Measurements from ENCODE around the gene SNX9.
"Not testable (repeated sequence)": the region's sequence is repeated elsewhere in the genome, so short reads cannot be mapped to it uniquely, and the experiment has no call there.

Gene SNX9

GRCh38 chr6:157892363-157892877, 69.4 kb downstream of the SNX9 start:
- no peak for DNase-seq

- no peak for DNase-seq
Observed at GRCh38 chr6:157893238-157893637, 70.2 kb downstream of the SNX9 start.

- DNase-seq: no peak
Observed at GRCh38 chr6:157895585-157895984, 72.5 kb downstream of the SNX9 start.

- no peak for DNase-seq
Observed at GRCh38 chr6:157896932-157897331, 73.9 kb downstream of the SNX9 start.

GRCh38 chr6:157898169-157898568, 75.1 kb downstream of the SNX9 start:
- no peak for DNase-seq

- no peak for DNase-seq
Observed at GRCh38 chr6:157898640-157899039, 75.6 kb downstream of the SNX9 start.

- not testable (repeated sequence) for DNase-seq
Observed at GRCh38 chr6:157900262-157900661, 77.2 kb downstream of the SNX9 start.

GRCh38 chr6:157900751-157901150, 77.7 kb downstream of the SNX9 start:
- DNase-seq: not testable (repeated sequence)

- DNase-seq: no peak
Observed at GRCh38 chr6:157904999-157905398, 82.0 kb downstream of the SNX9 start.

GRCh38 chr6:157905590-157906342, 82.7 kb downstream of the SNX9 start:
- no peak for DNase-seq

GRCh38 chr6:157906537-157907061, 83.6 kb downstream of the SNX9 start:
- no peak for DNase-seq

GRCh38 chr6:157907651-157908050, 84.6 kb downstream of the SNX9 start:
- no peak for DNase-seq

- no peak for DNase-seq
Observed at GRCh38 chr6:157908369-157909281, 85.6 kb downstream of the SNX9 start.

- no peak for DNase-seq
Observed at GRCh38 chr6:157909282-157909664, 86.2 kb downstream of the SNX9 start.

GRCh38 chr6:157911278-157911677, 88.2 kb downstream of the SNX9 start:
- DNase-seq: no peak

GRCh38 chr6:157911786-157912185, 88.7 kb downstream of the SNX9 start:
- DNase-seq: no peak

- no peak for DNase-seq
Observed at GRCh38 chr6:157912326-157912725, 89.3 kb downstream of the SNX9 start.

- no peak for DNase-seq
Observed at GRCh38 chr6:157921685-157922367, 98.8 kb downstream of the SNX9 start.

GRCh38 chr6:157925771-157926170, 102.7 kb downstream of the SNX9 start:
- DNase-seq: no peak

- no peak for DNase-seq
Observed at GRCh38 chr6:157927011-157927410, 104.0 kb downstream of the SNX9 start.

- no peak for DNase-seq
Observed at GRCh38 chr6:157928428-157928827, 105.4 kb downstream of the SNX9 start.

- no peak for DNase-seq
Observed at GRCh38 chr6:157929076-157929475, 106.0 kb downstream of the SNX9 start.

- DNase-seq: no peak
Observed at GRCh38 chr6:157929765-157930319, 106.8 kb downstream of the SNX9 start.
